Breast epithelium (tissue), 3 donors: ENCODE data around the gene TAP1.

ENCODE experiments used
- POLR2A ChIP-seq: fragments of 450-650 bp; IDR thresholded peaks from one replicate; pipeline ENCODE4 v1.6.1; 2016; ENCODE audit warnings: antibody characterized with exemption, mild to moderate bottlenecking, moderate library complexity
- POLR2AphosphoS5 ChIP-seq, 3 donors: sonication (generic); formaldehyde crosslinking; IDR thresholded peaks; one replicate each; pipeline ENCODE4 v1.6.1; 2017; ENCODE audit warnings: antibody characterized with exemption in 3 of 3
- TF ChIP-seq, protein P1 (sequence below), 3 donors: fragments of 450-650 bp; IDR thresholded peaks; one replicate each; pipeline ENCODE4 v1.5.1; 2016 to 2017; ENCODE audit warnings: antibody characterized with exemption in 3 of 3, mild to moderate bottlenecking in 3 of 3, moderate library complexity in 3 of 3

DNA sequence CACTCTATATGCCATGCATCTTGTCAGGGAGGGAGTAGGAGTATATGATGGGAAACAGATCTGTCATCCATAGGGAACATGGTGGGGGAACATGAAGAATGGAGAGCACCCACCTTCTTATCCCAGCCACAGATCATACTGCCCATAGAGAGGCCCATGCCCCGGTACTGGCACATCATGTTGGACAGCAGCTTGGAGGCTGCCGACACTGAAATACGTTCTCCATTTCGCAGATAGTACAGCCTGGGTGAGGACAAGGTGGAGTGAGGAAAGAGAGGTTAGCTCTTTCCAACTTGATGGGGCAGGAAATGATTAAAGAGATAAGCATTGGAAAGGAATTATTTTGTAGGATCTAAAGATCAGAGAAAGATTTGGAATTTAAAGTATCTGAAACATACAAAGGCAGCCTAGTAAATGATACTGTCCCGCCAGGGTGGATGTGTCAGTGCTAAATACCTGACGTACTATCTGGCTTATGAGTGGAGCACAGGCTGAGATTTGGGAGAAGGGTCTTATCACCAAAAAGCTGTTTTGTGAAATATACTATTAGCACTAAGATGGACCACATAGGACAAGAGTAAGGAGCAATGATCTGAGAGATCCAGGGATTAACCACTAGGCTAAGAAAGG, 11.4 kb downstream of the TAP1 start:
- TF ChIP-seq, protein P1, sequence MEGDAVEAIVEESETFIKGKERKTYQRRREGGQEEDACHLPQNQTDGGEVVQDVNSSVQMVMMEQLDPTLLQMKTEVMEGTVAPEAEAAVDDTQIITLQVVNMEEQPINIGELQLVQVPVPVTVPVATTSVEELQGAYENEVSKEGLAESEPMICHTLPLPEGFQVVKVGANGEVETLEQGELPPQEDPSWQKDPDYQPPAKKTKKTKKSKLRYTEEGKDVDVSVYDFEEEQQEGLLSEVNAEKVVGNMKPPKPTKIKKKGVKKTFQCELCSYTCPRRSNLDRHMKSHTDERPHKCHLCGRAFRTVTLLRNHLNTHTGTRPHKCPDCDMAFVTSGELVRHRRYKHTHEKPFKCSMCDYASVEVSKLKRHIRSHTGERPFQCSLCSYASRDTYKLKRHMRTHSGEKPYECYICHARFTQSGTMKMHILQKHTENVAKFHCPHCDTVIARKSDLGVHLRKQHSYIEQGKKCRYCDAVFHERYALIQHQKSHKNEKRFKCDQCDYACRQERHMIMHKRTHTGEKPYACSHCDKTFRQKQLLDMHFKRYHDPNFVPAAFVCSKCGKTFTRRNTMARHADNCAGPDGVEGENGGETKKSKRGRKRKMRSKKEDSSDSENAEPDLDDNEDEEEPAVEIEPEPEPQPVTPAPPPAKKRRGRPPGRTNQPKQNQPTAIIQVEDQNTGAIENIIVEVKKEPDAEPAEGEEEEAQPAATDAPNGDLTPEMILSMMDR (IDR thresholded peaks at IDR 0.05), result no peak
- no peak for TF ChIP-seq POLR2AphosphoS5 (IDR thresholded peaks at IDR 0.05)
- no peak for TF ChIP-seq POLR2A
